ENCODE data around the gene ASXL1.
A peak's percentile ranks its signal among the peaks of the same experiment; 100 is the strongest.
"Not testable (repeated sequence)": the region's sequence is repeated elsewhere in the genome, so short reads cannot be mapped to it uniquely, and the experiment has no call there.

Gene ASXL1

GRCh38 chr20:32357869-32358631 is at the start of gene ASXL1:
TSS of gene ASXL1 (plus strand) at chr20:32358331. CDS start at chr20:32358776, 445 bp downstream.
- peak; percentile 88 to 92 (median 90) for DNase-seq

GRCh38 chr20:32312718-32313424 is 45.3 kb upstream of the ASXL1 start:
- DNase-seq = no peak

GRCh38 chr20:32314768-32315167 is 43.4 kb upstream of the ASXL1 start:
- DNase-seq = no peak

- no peak for DNase-seq
Measured at GRCh38 chr20:32315399-32315798, 42.7 kb upstream of the ASXL1 start.

- DNase-seq = no peak
Measured at GRCh38 chr20:32315891-32316290, 42.2 kb upstream of the ASXL1 start.

- DNase-seq = no peak
Measured at GRCh38 chr20:32316667-32317066, 41.5 kb upstream of the ASXL1 start.

- no peak for DNase-seq
Measured at GRCh38 chr20:32319100-32319499, 39.0 kb upstream of the ASXL1 start.

GRCh38 chr20:32320305-32320704 is 37.8 kb upstream of the ASXL1 start:
- DNase-seq = no peak

GRCh38 chr20:32321390-32321789 is 36.7 kb upstream of the ASXL1 start:
- no peak for DNase-seq

- DNase-seq = not testable (repeated sequence)
Measured at GRCh38 chr20:32322260-32322659, 35.9 kb upstream of the ASXL1 start.

- not testable (repeated sequence) for DNase-seq
Measured at GRCh38 chr20:32323761-32324160, 34.4 kb upstream of the ASXL1 start.

GRCh38 chr20:32325706-32326503 is 32.2 kb upstream of the ASXL1 start:
- no peak for DNase-seq

GRCh38 chr20:32326504-32326845 is 31.7 kb upstream of the ASXL1 start:
- no peak for DNase-seq

- no peak for DNase-seq
Measured at GRCh38 chr20:32327087-32327681, 30.9 kb upstream of the ASXL1 start.

- no peak for DNase-seq
Measured at GRCh38 chr20:32329817-32330554, 28.1 kb upstream of the ASXL1 start.

GRCh38 chr20:32330555-32330897 is 27.6 kb upstream of the ASXL1 start:
- DNase-seq = no peak

GRCh38 chr20:32332614-32333013 is 25.5 kb upstream of the ASXL1 start:
- no peak for DNase-seq

GRCh38 chr20:32333181-32333987 is 24.7 kb upstream of the ASXL1 start:
- DNase-seq = peak in 1 of 4 experiments; percentile 6

GRCh38 chr20:32333988-32334885 is 23.9 kb upstream of the ASXL1 start:
- peak in 2 of 4 experiments; percentile 4 to 5 for DNase-seq

- DNase-seq = no peak
Measured at GRCh38 chr20:32336918-32337347, 21.2 kb upstream of the ASXL1 start.
